Pancreas (tissue), 10 donors: ENCODE results near the gene HELT. TPM values are rescaled to one million over a fixed set of nuclear protein-coding genes. Genes with fewer than 3 reads are reported as not detected.
"Not testable (repeated sequence)": the region's sequence is repeated elsewhere in the genome, so short reads cannot be mapped to it uniquely, and the experiment has no call there.

Experiments
- ATAC-seq, 4 donors: fragments of 200-7000 bp; cut with Tn5 transposase; one replicate each; pipeline versions ENCODE4 v1.8.0 to v1.9.1; 2020; ENCODE audit warnings: mild to moderate bottlenecking in 4 of 4, moderate library complexity in 4 of 4
- DNase-seq, 6 donors: peaks; one replicate each; pipeline ENCODE4 v3.0.0-alpha.2; 2020
- FAIRE-seq: peaks from 2 replicates; lab custom pipeline; 2012; peaks lifted over from hg19 to GRCh38; lab: Jason Lieb, UNC
- H3K27ac ChIP-seq, 4 donors: fragments of 200-600 bp; sonication (generic); 1 replicate in 3 of 4; 2 replicates in 1 of 4; pipeline versions ENCODE4 v1.5.0 to v1.8.0; 2020
- H3K27me3 ChIP-seq, 4 donors: fragments of 200-600 bp; one replicate each; pipeline ENCODE4 v1.8.0; 2021
- H3K36me3 ChIP-seq, 3 donors: fragments of 200-600 bp; sonication (generic) in 1 of 3; one replicate each; pipeline versions ENCODE4 v1.5.0 to v1.8.0; 2020 to 2021
- H3K4me1 ChIP-seq, 3 donors: fragments of 200-600 bp; one replicate each; pipeline ENCODE4 v1.8.0; 2021
- H3K4me3 ChIP-seq, 4 donors: fragments of 200-600 bp; sonication (generic) in 2 of 4; one replicate each; pipeline versions ENCODE4 v1.5.0 to v1.8.0; 2020 to 2021
- H3K9me3 ChIP-seq, 4 donors: fragments of 200-600 bp; one replicate each; pipeline ENCODE4 v1.8.0; 2021
- CTCF ChIP-seq, 4 donors: fragments of 200-600 bp; sonication (generic) in 3 of 4; IDR thresholded peaks; one replicate each; pipeline versions ENCODE4 v1.5.0 to v1.8.0; 2021; ENCODE audit warnings: antibody characterized with exemption in 4 of 4
- WGBS, 2 donors: extraction: QIAGEN DNeasy Blood & Tissue Kit; methylation state at CpG; one replicate each; pipeline ENCODE4 v1.1.7; 2013; 5-methylcytosine and 5-hydroxymethylcytosine counted together
- intact Hi-C, 3 donors: fragments of 100-400 bp; cut with DNase I; formaldehyde crosslinking; loops; one replicate each; pipeline versions ENCODE4 v1.11.1 to v1.14.2; 2022
- polyA plus RNA-seq, 2 donors: library from polyadenylated mRNA; stranded (reverse); fragments of 200-250 nt; gene quantifications; one replicate each; pipeline ENCODE4 v1.2.3, GENCODE V29; 2013
- total RNA-seq, 6 donors: library from RNA; stranded (reverse); fragmentation: NEBNext Ultra II Directional in 4 of 6; extraction: Animal tissue kit (Norgen Biotek cat#: 25700) in 4 of 6; gene quantifications; one replicate each; pipeline versions ENCODE4 v1.2.1 to v1.2.4, GENCODE V29; 2021 to 2023
- donor health status: healthy with polysubstance abuse.
- donor health status: DM: no; HTN: no; CAD: no; lungs with moderate emphysema.
- donor health status: DM: no; HTN: no; CAD: no.
- donor health status: control.
- donor health status: control.
- donor health status: Bipolar disorder and iron deficiency.
- donor health status: DM: yes; HTN: yes; CAD: no.
- donor health status: DM: no; HTN: no; CAD: no.
- donor health status: DM: no; HTN: no; CAD: no.
- donor health status: DM: yes; HTN: yes; CAD: no.

The HELT gene
- total and polyA plus RNA-seq, 8 donors, result not detected

- DNase-seq, result no peak
- no peak for ATAC-seq
- H3K4me3 ChIP-seq, result no peak overlapping the region
- H3K27me3 ChIP-seq, result no peaks in the 10 kb centered on the region
- WGBS, 2 donors, result 78 to 79% methylated on average over 15 of the region's 15 CpGs
- no peaks in the 10 kb centered on the region for H3K4me1 ChIP-seq
- intact Hi-C loops, result no loop called here
- no peak for TF ChIP-seq CTCF (IDR thresholded peaks at IDR 0.05)
- no peaks in the 10 kb centered on the region for H3K9me3 ChIP-seq
- no peak for FAIRE-seq
- no peak overlapping the region for H3K27ac ChIP-seq
- H3K36me3 ChIP-seq, result no peaks in the 10 kb centered on the region
These were observed 25.9 kb upstream of the HELT start for GRCh38 chr4:184992422-184992821.

- Histone ChIP-seq H3K4me3 (no peak overlapping the region), H3K27me3 (no peaks in the 10 kb centered on the region), H3K36me3 (no peaks in the 10 kb centered on the region), H3K9me3 (no peaks in the 10 kb centered on the region), H3K4me1 (no peaks in the 10 kb centered on the region), H3K27ac (no peak overlapping the region)
- ATAC-seq (no peak), DNase-seq (no peak), FAIRE-seq (no peak)
- 53 to 62% methylated on average over 3 of the region's 3 CpGs for WGBS, 2 donors
- no peak for TF ChIP-seq CTCF (IDR thresholded peaks at IDR 0.05)
- intact Hi-C loops, result no loop called here
These were observed 25.0 kb upstream of the HELT start for GRCh38 chr4:184993247-184993646.

- FAIRE-seq (no peak), ATAC-seq (no peak)
- 69 to 72% methylated on average over 18 of the region's 18 CpGs for WGBS, 2 donors
These were observed 24.2 kb upstream of the HELT start for GRCh38 chr4:184994010-184994622.

GRCh38 chr4:184994623-184995010, 23.7 kb upstream of the HELT start:
- DNase-seq (no peak), FAIRE-seq (no peak), ATAC-seq (no peak)
- Histone ChIP-seq H3K9me3 (no peaks in the 10 kb centered on the region), H3K4me1 (no peaks in the 10 kb centered on the region), H3K4me3 (no peak overlapping the region), H3K36me3 (no peaks in the 10 kb centered on the region), H3K27me3 (no peaks in the 10 kb centered on the region), H3K27ac (no peak overlapping the region)
- 73 to 74% methylated on average over 14 of the region's 14 CpGs for WGBS, 2 donors
- intact Hi-C loops, result no loop called here
- no peak for TF ChIP-seq CTCF (IDR thresholded peaks at IDR 0.05)

More at GRCh38 chr4:184994010-184994622, 24.2 kb upstream of the HELT start:
- Histone ChIP-seq H3K9me3 (no peaks in the 10 kb centered on the region), H3K27ac (no peak overlapping the region), H3K4me3 (no peak overlapping the region), H3K36me3 (no peaks in the 10 kb centered on the region), H3K4me1 (no peaks in the 10 kb centered on the region), H3K27me3 (no peaks in the 10 kb centered on the region)
- intact Hi-C loops, result no loop called here
- no peak for DNase-seq
- no peak for TF ChIP-seq CTCF (IDR thresholded peaks at IDR 0.05)

GRCh38 chr4:184997656-184998055, 20.6 kb upstream of the HELT start:
- H3K36me3 ChIP-seq, intact Hi-C loops, H3K27me3 ChIP-seq, H3K4me1 ChIP-seq, H3K9me3 ChIP-seq, ATAC-seq, H3K4me3 ChIP-seq, DNase-seq, FAIRE-seq, H3K27ac ChIP-seq: not testable (repeated sequence)
